Neural progenitor cell (in vitro differentiated cells): ENCODE measurements around the gene OVOL2. TPM values are rescaled to one million over a fixed set of nuclear protein-coding genes. Genes with fewer than 3 reads are reported as not detected.

Source experiments
- DNase-seq: peaks from one replicate; pipeline ENCODE4 v3.0.0-alpha.2; 2016; ENCODE audit warnings: low spot score
- H2AFZ ChIP-seq: fragments of 200-600 bp; sonication (generic); replicated peaks from 2 replicates; pipeline ENCODE4 v1.6.1; 2016; ENCODE audit warnings: antibody characterized with exemption
- H3F3A ChIP-seq: fragments of 200-600 bp; sonication (generic); 2 replicates; pipeline ENCODE4 v1.6.1; 2016; ENCODE audit warnings: antibody characterized with exemption, low read depth
- H3K27ac ChIP-seq: fragments of 200-600 bp; sonication (generic); 2 replicates; pipeline ENCODE4 v1.5.1; 2016; ENCODE audit warnings: mild to moderate bottlenecking
- H3K27me3 ChIP-seq: fragments of 200-600 bp; sonication (generic); 2 replicates; pipeline ENCODE4 v1.6.1; 2016; ENCODE audit warnings: mild to moderate bottlenecking, moderate library complexity
- H3K36me3 ChIP-seq: fragments of 200-600 bp; sonication (generic); 2 replicates; pipeline ENCODE4 v1.5.1; 2016
- H3K4me1 ChIP-seq: fragments of 200-600 bp; sonication (generic); 2 replicates; pipeline ENCODE4 v1.6.1; 2016; ENCODE audit warnings: mixed run types
- H3K4me2 ChIP-seq: fragments of 200-600 bp; sonication (generic); 2 replicates; pipeline ENCODE4 v1.6.1; 2016
- H3K4me3 ChIP-seq: fragments of 200-600 bp; sonication (generic); 2 replicates; pipeline ENCODE4 v1.5.1; 2016
- H3K79me2 ChIP-seq: fragments of 200-600 bp; sonication (generic); 2 replicates; pipeline ENCODE4 v1.6.1; 2016; ENCODE audit warnings: low read depth
- H3K9ac ChIP-seq: fragments of 200-600 bp; sonication (generic); 2 replicates; pipeline ENCODE4 v1.6.1; 2016
- H3K9me3 ChIP-seq: fragments of 200-600 bp; sonication (generic); 2 replicates; pipeline ENCODE4 v1.5.1; 2016; ENCODE audit warnings: low read depth
- H4K20me1 ChIP-seq: fragments of 200-600 bp; sonication (generic); 2 replicates; pipeline ENCODE4 v1.6.1; 2016; ENCODE audit warnings: low read depth
- H3K27ac Mint-ChIP-seq: 3 replicates; pipeline ENCODE4 v1.8.0; 2021; ENCODE audit warnings: mixed read lengths
- H3K27me3 Mint-ChIP-seq: 2 replicates; pipeline ENCODE4 v1.8.0; 2022; ENCODE audit warnings: low read depth, mild to moderate bottlenecking, inconsistent platforms, moderate library complexity, mixed read lengths; ENCODE audit not compliant: insufficient read depth
- H3K36me3 Mint-ChIP-seq: 3 replicates; pipeline ENCODE4 v1.8.0; 2021; ENCODE audit warnings: mixed read lengths
- H3K4me1 Mint-ChIP-seq: 3 replicates; pipeline ENCODE4 v1.8.0; 2021; ENCODE audit warnings: mixed read lengths
- H3K4me3 Mint-ChIP-seq: 3 replicates; pipeline ENCODE4 v1.8.0; 2021; ENCODE audit warnings: mild to moderate bottlenecking, moderate library complexity, mixed read lengths
- H3K9me3 Mint-ChIP-seq: 3 replicates; pipeline ENCODE4 v1.8.0; 2020; ENCODE audit warnings: mixed read lengths
- CTCF ChIP-seq: fragments of 200-600 bp; sonication (generic); IDR thresholded peaks from 2 replicates; pipeline ENCODE4 v1.5.1; 2017; ENCODE audit warnings: antibody characterized with exemption, mild to moderate bottlenecking
- EZH2 ChIP-seq: fragments of 200-600 bp; sonication (generic); IDR thresholded peaks from 2 replicates; pipeline ENCODE4 v1.6.1; 2017; ENCODE audit warnings: antibody characterized with exemption, mild to moderate bottlenecking, moderate library complexity
- EZH2phosphoT487 ChIP-seq: fragments of 200-600 bp; sonication (generic); IDR thresholded peaks from 2 replicates; pipeline ENCODE4 v1.6.1; 2017; ENCODE audit warnings: antibody characterized with exemption
- total RNA-seq: library from RNA; depleted of rRNA; stranded (reverse); fragments of >200 nt; gene quantifications from 2 replicates; pipeline ENCODE4 v1.2.3, GENCODE V29; 2015; ENCODE audit warnings: low replicate concordance

The OVOL2 gene
- total RNA-seq, 1 donor from 2014 or later, result 0.62 TPM

GRCh38 chr20:17992224-17992637, 65.5 kb downstream of the OVOL2 start:
- Histone ChIP-seq H3K4me2 (no peak overlapping the region), H3K36me3 (no peaks in the 10 kb centered on the region), H3K27ac (no peak overlapping the region), H3K27me3 (no peaks in the 10 kb centered on the region), H3K9me3 (no peaks in the 10 kb centered on the region), H3F3A (no peaks in the 10 kb centered on the region), H4K20me1 (peaks cover 5% of the 10 kb centered on the region), H3K79me2 (peaks cover 14% of the 10 kb centered on the region), H3K4me3 (no peak overlapping the region), H3K9ac (no peak overlapping the region), H3K4me1 (peaks cover 6% of the 10 kb centered on the region), H2AFZ (no peak overlapping the region)
- no peaks in the 10 kb centered on the region for H3K9me3 Mint-ChIP-seq
- DNase-seq, result no peak
- peaks cover 7% of the 10 kb centered on the region for H3K4me1 Mint-ChIP-seq
- TF ChIP-seq EZH2phosphoT487 (no peak), EZH2 (no peak), CTCF (no peak)
- H3K36me3 Mint-ChIP-seq, result peaks cover 9% of the 10 kb centered on the region
- H3K27me3 Mint-ChIP-seq, result peaks cover 3% of the 10 kb centered on the region
- no peak overlapping the region for H3K4me3 Mint-ChIP-seq
- no peak overlapping the region for H3K27ac Mint-ChIP-seq

GRCh38 chr20:17990278-17990972, 67.3 kb downstream of the OVOL2 start:
- no peaks in the 10 kb centered on the region for H3K9me3 ChIP-seq
- H3F3A ChIP-seq, result no peaks in the 10 kb centered on the region
- peaks cover 11% of the 10 kb centered on the region for H4K20me1 ChIP-seq
- Mint-ChIP-seq H3K4me1 (no peaks in the 10 kb centered on the region), H3K36me3 (peaks cover 11% of the 10 kb centered on the region), H3K27me3 (no peaks in the 10 kb centered on the region), H3K9me3 (no peaks in the 10 kb centered on the region), H3K27ac (no peak overlapping the region), H3K4me3 (no peak overlapping the region)
- H3K36me3 ChIP-seq, result no peaks in the 10 kb centered on the region
- DNase-seq, result no peak
- no peaks in the 10 kb centered on the region for H3K4me1 ChIP-seq
- no peak overlapping the region for H2AFZ ChIP-seq
- H3K27ac ChIP-seq, result no peak overlapping the region
- no peak for TF ChIP-seq EZH2
- no peak for TF ChIP-seq CTCF
- H3K79me2 ChIP-seq, result peaks cover 32% of the 10 kb centered on the region
- H3K4me3 ChIP-seq, result no peak overlapping the region
- H3K9ac ChIP-seq, result no peak overlapping the region
- H3K4me2 ChIP-seq, result no peak overlapping the region
- no peaks in the 10 kb centered on the region for H3K27me3 ChIP-seq

GRCh38 chr20:17987988-17988387, 69.7 kb downstream of the OVOL2 start:
- Mint-ChIP-seq H3K27me3 (no peaks in the 10 kb centered on the region), H3K9me3 (no peaks in the 10 kb centered on the region), H3K27ac (no peak overlapping the region), H3K36me3 (peaks cover 11% of the 10 kb centered on the region), H3K4me3 (no peak overlapping the region), H3K4me1 (no peaks in the 10 kb centered on the region)
- Histone ChIP-seq H3K27me3 (no peaks in the 10 kb centered on the region), H3K4me3 (no peak overlapping the region), H3K27ac (no peak overlapping the region), H4K20me1 (peaks cover 23% of the 10 kb centered on the region), H3K36me3 (no peaks in the 10 kb centered on the region), H3K79me2 (peaks cover 57% of the 10 kb centered on the region), H3K4me2 (no peak overlapping the region), H3K9ac (no peak overlapping the region), H3K9me3 (no peaks in the 10 kb centered on the region), H3F3A (no peaks in the 10 kb centered on the region), H3K4me1 (no peaks in the 10 kb centered on the region), H2AFZ (no peak overlapping the region)
- TF ChIP-seq EZH2, result no peak
- TF ChIP-seq EZH2phosphoT487, result no peak
- DNase-seq, result no peak

- Histone ChIP-seq H3K4me2 (no peak overlapping the region), H2AFZ (no peak overlapping the region), H3K4me1 (no peaks in the 10 kb centered on the region), H3K4me3 (no peak overlapping the region), H3K9me3 (no peaks in the 10 kb centered on the region), H3K9ac (no peak overlapping the region), H3K27ac (no peak overlapping the region), H3K36me3 (no peaks in the 10 kb centered on the region), H4K20me1 (peaks cover 30% of the 10 kb centered on the region), H3K79me2 (peaks cover 80% of the 10 kb centered on the region), H3K27me3 (no peaks in the 10 kb centered on the region), H3F3A (no peaks in the 10 kb centered on the region)
- no peak for TF ChIP-seq CTCF
- TF ChIP-seq EZH2phosphoT487, result no peak
- no peak for TF ChIP-seq EZH2
- no peak overlapping the region for H3K27ac Mint-ChIP-seq
- no peak for DNase-seq
- H3K27me3 Mint-ChIP-seq, result no peaks in the 10 kb centered on the region
- no peaks in the 10 kb centered on the region for H3K9me3 Mint-ChIP-seq
- H3K4me1 Mint-ChIP-seq, result no peaks in the 10 kb centered on the region
- no peak overlapping the region for H3K4me3 Mint-ChIP-seq
- H3K36me3 Mint-ChIP-seq, result peaks cover 13% of the 10 kb centered on the region
Observed at GRCh38 chr20:17985388-17986018, 72.2 kb downstream of the OVOL2 start.
